DMS53 (cell line): ENCODE measurements around the gene TMTC3.

Experiments
- DNase-seq: peaks from one replicate; lab custom pipeline; 2025; lab: John Stamatoyannopoulos, UW

The TMTC3 gene

GRCh38 chr12:88227263-88227662, 85.2 kb downstream of the TMTC3 start:
- no peak for DNase-seq

GRCh38 chr12:88227871-88228270, 85.8 kb downstream of the TMTC3 start:
- DNase-seq, result no peak

- DNase-seq, result peak; percentile 12
Observed at GRCh38 chr12:88228720-88229119, 86.6 kb downstream of the TMTC3 start.

GRCh38 chr12:88230271-88230670, 88.2 kb downstream of the TMTC3 start:
- DNase-seq, result no peak

GRCh38 chr12:88235183-88235833, 93.2 kb downstream of the TMTC3 start:
- no peak for DNase-seq

GRCh38 chr12:88237954-88238353, 95.8 kb downstream of the TMTC3 start:
- peak; percentile 14 for DNase-seq

- DNase-seq, result no peak
Observed at GRCh38 chr12:88238406-88238805, 96.3 kb downstream of the TMTC3 start.

GRCh38 chr12:88241862-88242570, 99.9 kb downstream of the TMTC3 start:
- peak; percentile 33 for DNase-seq

GRCh38 chr12:88242571-88242925, 100.4 kb downstream of the TMTC3 start:
- DNase-seq, result no peak

- no peak for DNase-seq
Observed at GRCh38 chr12:88242939-88243338, 100.8 kb downstream of the TMTC3 start.

GRCh38 chr12:88243982-88244381, 101.9 kb downstream of the TMTC3 start:
- no peak for DNase-seq

GRCh38 chr12:88245905-88246304, 103.8 kb downstream of the TMTC3 start:
- DNase-seq, result no peak

GRCh38 chr12:88247241-88247643, 105.1 kb downstream of the TMTC3 start:
- DNase-seq, result peak; percentile 13

- DNase-seq, result no peak
Observed at GRCh38 chr12:88248606-88249005, 106.5 kb downstream of the TMTC3 start.
